WI38 (cell line): ENCODE data around the gene SLC26A1.

ENCODE experiments used
- H3K4me3 ChIP-seq: 2 replicates; pipeline ENCODE4 v1.5.1; 2011; ENCODE audit warnings: low read depth, mild to moderate bottlenecking, control low read depth, low read length
- CTCF ChIP-seq: IDR thresholded peaks from 2 replicates; pipeline ENCODE4 v1.5.1; 2012; ENCODE audit warnings: low read depth, mild to moderate bottlenecking, control low read depth, low read length

Gene SLC26A1

GRCh38 chr4:1027915-1028238 is 34.7 kb upstream of the SLC26A1 start:
- no peak for TF ChIP-seq CTCF
- no peak overlapping the region for H3K4me3 ChIP-seq

- no peak for TF ChIP-seq CTCF
Measured at GRCh38 chr4:1027219-1027914, 34.2 kb upstream of the SLC26A1 start.

GRCh38 chr4:1026115-1026514 is 32.9 kb upstream of the SLC26A1 start:
- no peak overlapping the region for H3K4me3 ChIP-seq

More at GRCh38 chr4:1027219-1027914, 34.2 kb upstream of the SLC26A1 start:
- no peak overlapping the region for H3K4me3 ChIP-seq

GRCh38 chr4:1024882-1025545 is 31.8 kb upstream of the SLC26A1 start:
- no peak for TF ChIP-seq CTCF

More at GRCh38 chr4:1026115-1026514, 32.9 kb upstream of the SLC26A1 start:
- TF ChIP-seq CTCF, result no peak

GRCh38 chr4:1023895-1024740 is 30.9 kb upstream of the SLC26A1 start:
- no peak for TF ChIP-seq CTCF
- H3K4me3 ChIP-seq, result no peak overlapping the region

More at GRCh38 chr4:1024882-1025545, 31.8 kb upstream of the SLC26A1 start:
- H3K4me3 ChIP-seq, result no peak overlapping the region

GRCh38 chr4:1023075-1023640 is 30.0 kb upstream of the SLC26A1 start:
- no peak overlapping the region for H3K4me3 ChIP-seq
- TF ChIP-seq CTCF, result no peak
